GM18520 (cell line): ENCODE results near the gene GEMIN2.
"Not testable (repeated sequence)": the region's sequence is repeated elsewhere in the genome, so short reads cannot be mapped to it uniquely, and the experiment has no call there.

Experiments used
- ATAC-seq: cut with Tn5 transposase; IDR thresholded peaks from one replicate; pipeline ENCODE4 v1.9.1; 2021; ENCODE audit not compliant: unreplicated experiment

The GEMIN2 gene

DNA sequence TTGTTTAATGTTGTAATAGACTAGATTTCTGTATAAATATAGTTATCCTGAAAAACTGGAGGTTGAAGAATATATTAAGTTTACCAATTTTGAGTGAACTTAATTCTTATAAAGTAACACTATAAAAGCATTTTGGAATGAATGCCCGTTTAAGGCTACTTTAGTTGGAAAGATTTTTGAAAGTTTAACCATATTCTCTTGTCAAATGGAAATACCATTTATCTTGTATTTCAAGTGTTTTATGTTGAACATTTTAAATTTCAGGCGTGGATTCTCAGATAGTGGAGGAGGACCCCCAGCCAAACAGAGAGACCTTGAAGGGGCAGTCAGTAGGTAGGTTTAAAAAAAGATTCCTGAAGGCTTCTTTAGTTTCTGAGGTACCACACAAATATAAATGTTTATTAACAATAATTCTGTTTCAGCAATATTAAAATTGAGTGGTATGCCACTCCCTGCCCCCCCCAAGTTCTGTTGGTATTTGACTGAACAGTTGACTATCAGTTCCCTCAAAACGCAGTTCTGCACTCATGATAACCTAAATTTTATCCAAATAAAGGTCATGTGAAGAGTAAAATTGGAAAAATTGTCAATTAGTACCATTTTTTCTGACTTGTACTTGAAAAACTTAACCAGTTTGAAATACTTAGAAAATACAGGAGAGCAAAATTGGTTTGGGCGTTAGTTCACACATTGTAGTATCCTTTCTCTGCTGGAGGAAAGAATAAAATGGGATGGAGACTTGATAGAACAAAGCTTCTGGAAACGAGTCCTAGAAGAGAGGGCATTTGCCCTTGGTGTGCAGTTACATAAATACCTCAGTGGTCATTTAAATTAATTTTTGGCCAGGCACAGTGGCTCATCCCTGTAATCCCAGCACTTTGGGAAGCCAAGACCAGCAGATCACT, 62.4 kb downstream of the GEMIN2 start:
- ATAC-seq: no peak

DNA sequence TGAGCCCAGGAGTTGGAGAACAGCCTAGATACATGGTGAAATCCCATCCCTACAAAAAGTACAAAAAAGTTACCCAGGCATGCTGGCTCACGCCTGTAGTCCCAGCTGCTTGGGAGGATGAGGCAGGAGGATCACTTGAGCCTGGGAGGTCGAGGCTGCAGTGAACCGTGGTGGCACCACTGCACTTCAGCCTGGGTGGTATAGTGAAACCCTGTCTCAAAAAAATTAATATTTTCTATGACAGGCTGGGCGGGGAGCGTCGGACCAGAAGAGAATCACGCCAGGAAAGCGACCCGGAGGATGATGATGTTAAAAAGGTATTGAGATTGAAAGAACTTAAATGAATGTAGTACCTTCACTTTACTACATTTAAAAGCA, 63.0 kb downstream of the GEMIN2 start:
- ATAC-seq: no peak

DNA sequence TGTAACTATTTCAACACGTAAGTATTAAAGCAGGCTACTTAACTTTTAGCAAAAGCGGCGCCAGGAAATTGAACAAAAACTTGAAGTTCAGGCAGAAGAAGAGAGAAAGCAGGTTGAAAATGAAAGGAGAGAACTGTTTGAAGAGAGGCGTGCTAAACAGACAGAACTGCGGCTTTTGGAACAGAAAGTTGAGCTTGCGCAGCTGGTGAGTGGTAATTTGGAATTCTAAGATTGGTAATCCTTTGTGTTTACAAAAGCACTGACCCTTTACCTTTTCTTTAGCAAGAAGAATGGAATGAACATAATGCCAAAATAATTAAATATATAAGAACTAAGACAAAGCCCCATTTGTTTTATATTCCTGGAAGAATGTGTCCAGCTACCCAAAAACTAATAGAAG, 64.9 kb downstream of the GEMIN2 start:
- ATAC-seq: no peak

DNA sequence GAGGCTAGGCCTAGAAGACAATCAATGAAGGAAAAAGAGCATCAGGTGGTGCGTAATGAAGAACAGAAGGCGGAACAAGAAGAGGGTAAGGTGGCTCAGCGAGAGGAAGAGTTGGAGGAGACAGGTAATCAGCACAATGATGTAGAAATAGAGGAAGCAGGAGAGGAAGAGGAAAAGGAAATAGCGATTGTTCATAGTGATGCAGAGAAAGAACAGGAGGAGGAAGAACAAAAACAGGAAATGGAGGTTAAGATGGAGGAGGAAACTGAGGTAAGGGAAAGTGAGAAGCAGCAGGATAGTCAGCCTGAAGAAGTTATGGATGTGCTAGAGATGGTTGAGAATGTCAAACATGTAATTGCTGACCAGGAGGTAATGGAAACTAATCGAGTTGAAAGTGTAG, 66.4 kb downstream of the GEMIN2 start:
- ATAC-seq: no peak

DNA sequence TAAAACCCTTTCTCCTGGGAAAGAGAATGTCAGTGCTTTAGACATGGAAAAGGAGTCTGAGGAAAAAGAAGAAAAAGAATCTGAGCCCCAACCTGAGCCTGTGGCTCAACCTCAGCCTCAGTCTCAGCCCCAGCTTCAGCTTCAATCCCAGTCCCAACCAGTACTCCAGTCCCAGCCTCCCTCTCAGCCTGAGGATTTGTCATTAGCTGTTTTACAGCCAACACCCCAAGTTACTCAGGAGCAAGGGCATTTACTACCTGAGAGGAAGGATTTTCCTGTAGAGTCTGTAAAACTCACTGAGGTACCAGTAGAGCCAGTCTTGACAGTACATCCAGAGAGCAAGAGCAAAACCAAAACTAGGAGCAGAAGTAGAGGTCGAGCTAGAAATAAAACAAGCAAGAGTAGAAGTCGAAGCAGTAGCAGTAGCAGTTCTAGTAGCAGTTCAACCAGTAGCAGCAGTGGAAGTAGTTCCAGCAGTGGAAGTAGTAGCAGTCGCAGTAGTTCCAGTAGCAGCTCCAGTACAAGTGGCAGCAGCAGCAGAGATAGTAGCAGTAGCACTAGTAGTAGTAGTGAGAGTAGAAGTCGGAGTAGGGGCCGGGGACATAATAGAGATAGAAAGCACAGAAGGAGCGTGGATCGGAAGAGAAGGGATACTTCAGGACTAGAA, 67.0 kb downstream of the GEMIN2 start:
- ATAC-seq: no peak

DNA sequence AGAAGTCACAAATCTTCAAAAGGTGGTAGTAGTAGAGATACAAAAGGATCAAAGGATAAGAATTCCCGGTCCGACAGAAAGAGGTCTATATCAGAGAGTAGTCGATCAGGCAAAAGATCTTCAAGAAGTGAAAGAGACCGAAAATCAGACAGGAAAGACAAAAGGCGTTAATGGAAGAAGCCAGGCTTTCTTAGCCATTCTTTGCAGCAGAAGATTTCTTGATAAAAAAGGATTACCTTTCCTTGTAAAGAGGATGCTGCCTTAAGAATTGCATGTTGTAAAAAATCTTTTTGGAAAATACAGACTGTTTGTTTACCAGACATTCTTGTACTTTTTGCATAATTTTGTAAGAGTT, 67.5 kb downstream of the GEMIN2 start:
- ATAC-seq: no peak

DNA sequence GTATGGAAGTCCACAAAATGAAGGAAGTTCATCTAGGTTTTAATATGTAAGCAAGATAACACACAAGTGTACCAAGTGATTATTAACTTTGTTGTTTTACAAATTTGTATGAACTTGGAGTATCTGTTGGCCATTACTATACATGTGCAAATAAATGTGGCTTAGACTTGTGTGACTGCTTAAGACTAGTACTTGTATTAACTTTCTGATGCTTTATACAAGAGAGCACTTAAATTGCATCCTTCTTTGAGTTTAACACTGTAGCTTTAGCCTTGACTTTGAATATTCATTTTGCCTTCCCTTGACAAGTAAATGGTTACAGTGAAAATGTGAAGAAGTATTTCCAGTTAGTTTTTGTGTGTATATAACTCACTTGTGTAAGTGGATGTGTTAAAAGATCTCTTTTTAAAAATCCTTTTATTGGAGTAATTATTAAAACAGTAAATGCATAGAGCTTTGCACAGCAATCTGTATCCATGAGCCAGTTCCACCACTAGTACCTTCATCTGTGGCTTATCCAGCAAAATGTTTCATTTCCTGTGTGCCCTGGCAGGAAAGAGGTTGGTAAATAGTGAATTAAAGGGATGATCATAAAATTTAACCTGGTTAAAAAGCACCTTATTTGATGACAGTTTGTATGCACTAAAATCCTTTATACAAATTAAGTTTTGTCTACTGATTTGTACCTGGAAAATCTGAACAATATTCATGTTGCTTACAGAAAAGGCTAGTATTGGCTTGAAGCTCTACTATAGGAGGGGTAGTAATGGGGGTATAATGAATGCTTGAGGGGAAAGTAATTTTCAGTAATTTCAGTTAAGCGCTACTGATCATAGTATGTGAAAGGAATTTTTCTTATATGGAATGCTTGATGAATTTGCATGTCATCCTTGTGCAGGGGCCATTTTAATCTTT, 68.9 kb downstream of the GEMIN2 start:
- no peak for ATAC-seq

DNA sequence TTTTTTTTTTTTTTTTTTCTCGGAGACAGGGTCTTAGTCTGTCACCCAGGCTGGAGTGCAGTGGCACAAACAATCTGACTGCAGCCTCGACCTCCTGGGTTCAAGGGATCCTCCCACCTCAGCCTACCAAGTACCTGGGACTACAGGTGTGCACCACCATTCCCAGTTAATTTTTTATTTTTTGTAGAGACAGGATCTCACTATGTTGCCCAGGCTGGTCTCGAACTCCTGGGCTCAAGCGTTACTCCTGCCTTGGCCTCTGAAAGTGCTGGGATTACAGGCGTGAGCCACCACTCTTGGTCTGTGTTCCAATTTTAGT, 69.5 kb downstream of the GEMIN2 start:
- not testable (repeated sequence) for ATAC-seq

DNA sequence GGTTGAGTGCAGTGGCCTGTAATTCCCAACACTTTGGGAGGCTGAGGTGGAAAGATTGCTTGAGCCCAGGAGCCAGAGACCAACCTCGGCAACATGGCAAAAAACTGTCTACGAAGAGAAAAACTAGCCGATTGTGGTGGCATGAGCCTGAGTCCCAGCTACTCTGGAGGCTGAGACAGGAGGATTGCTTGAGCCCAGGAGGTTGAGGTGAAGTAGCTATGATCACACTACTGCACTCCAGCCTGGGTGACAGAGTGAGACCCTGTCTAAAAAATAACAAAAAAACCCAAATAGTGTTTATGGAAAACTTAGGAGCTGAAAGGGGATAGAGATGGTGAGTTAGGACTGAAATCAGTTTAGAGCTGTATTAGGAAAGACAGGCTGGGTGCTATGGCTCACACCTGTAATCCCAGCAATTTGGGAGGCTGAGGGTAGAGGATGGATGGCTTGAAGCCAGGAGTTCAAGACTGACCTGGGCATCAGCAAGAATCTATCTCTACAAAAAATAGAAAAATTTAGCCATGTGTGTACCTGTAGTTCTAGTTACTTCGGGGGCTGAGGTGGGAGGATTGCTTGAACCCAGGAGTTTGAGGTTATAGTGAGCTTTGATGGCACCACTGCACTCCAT, 70.6 kb downstream of the GEMIN2 start:
- no peak for ATAC-seq

DNA sequence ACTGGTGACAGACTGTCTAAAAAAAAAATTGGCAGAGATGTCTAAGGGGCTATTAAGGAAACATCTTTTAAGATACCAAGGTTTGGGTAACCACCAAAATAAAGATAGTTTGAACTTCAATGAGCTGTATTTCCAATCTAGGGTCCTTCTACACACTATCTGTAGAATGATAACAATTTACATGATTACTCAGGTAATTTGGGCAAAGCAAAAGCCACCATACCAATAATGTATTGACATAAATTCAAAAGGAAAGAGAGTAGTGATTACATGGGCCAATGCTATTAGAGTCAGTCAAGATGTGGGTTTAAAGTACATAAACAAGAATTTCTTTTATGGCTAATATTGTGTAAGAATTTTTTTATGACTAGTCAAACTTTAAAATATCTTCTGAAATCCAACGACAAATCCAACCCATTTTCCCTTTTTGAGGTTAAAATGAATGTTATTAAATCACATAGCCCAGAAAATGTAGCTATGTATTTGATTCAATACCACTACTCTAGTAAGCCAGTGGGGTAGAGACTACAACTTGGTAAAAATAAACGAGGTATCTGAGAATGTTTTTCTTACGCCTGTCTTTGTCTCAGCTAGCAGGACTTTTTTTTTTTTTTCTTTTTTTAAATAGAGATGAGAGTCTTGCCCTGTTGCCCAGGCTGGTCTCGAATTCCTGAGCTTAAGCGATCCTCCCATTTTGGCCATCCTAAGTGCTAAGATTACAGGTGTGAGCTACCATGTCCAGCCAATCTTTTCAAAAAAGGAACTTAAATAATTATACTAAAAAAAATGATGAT, 71.3 kb downstream of the GEMIN2 start:
- no peak for ATAC-seq
